GM12878 (cell line): ENCODE measurements around the gene PRR29. TPM values are rescaled to one million over a fixed set of nuclear protein-coding genes. Genes with fewer than 3 reads are reported as not detected.

Source experiments
- ATAC-seq: fragments of 200-7000 bp; cut with Tn5 transposase; 3 replicates; pipeline ENCODE4 v1.9.1; 2020; ENCODE audit warnings: mild to moderate bottlenecking, moderate library complexity
- BruUV-seq: library from RNA; stranded (reverse); fragments of 400-500 nt; replicated peaks from 2 replicates; lab custom pipeline; 2021; lab: Mats Ljungman, UMichigan
- CTCF ChIA-PET: fragments of 300-600 bp; sonication (Branson Sonifier 250); formaldehyde crosslinking; extraction: SDS; loops from one replicate; lab custom pipeline; 2021; ENCODE audit warnings: inconsistent platforms; lab: Yijun Ruan, JAX
- POLR2A ChIA-PET: fragments of 350-600 bp; formaldehyde crosslinking; extraction: SDS; loops from one replicate; lab custom pipeline; 2021; ENCODE audit warnings: inconsistent platforms; lab: Charles Lee
- RAD21 ChIA-PET: fragments of 300-600 bp; sonication (Branson Sonifier 250); formaldehyde crosslinking; loops from one replicate; lab custom pipeline; 2023; ENCODE audit warnings: antibody characterized with exemption; ENCODE audit not compliant: unreplicated experiment; lab: Charles Lee
- SMC1A ChIA-PET: fragments of 300-600 bp; sonication (Branson Sonifier 250); formaldehyde crosslinking; loops from one replicate; lab custom pipeline; 2023; ENCODE audit not compliant: unreplicated experiment, uncharacterized antibody; lab: Charles Lee
- DNase-seq: peaks from one replicate; pipeline ENCODE4 v3.0.0-alpha.2; 2011; ENCODE audit warnings: low read depth, low spot score
- FAIRE-seq: peaks from 3 replicates; lab custom pipeline; 2011; peaks lifted over from hg19 to GRCh38; lab: Jason Lieb, UNC
- H2AFZ ChIP-seq: 2 replicates; pipeline ENCODE4 v1.6.0; 2011; ENCODE audit warnings: low read depth, low read length, control low read depth; ENCODE audit not compliant: control insufficient read depth
- H3K27ac ChIP-seq: 2 replicates; pipeline ENCODE4 v1.5.1; 2011; ENCODE audit warnings: control low read depth; ENCODE audit not compliant: control insufficient read depth, insufficient read depth
- H3K27me3 ChIP-seq, 2 experiments: replicated peaks in 1 of 2; 2 replicates each; pipeline versions ENCODE4 v1.6.0 to v1.6.1; 2011; ENCODE audit warnings: low read length in 1 of 2; ENCODE audit not compliant: control insufficient read depth in 2 of 2, insufficient read depth in 2 of 2
- H3K36me3 ChIP-seq, 2 experiments: 2 replicates each; pipeline ENCODE4 v1.5.1; 2011; ENCODE audit warnings: low read length in 1 of 2; ENCODE audit not compliant: control insufficient read depth in 2 of 2, insufficient read depth in 2 of 2
- H3K4me1 ChIP-seq: 2 replicates; pipeline ENCODE4 v1.6.1; 2011; ENCODE audit warnings: mild to moderate bottlenecking, low read length, moderate library complexity, mixed read lengths; ENCODE audit not compliant: control insufficient read depth, insufficient read depth
- H3K4me2 ChIP-seq: 2 replicates; pipeline ENCODE4 v1.6.0; 2011; ENCODE audit warnings: control low read depth; ENCODE audit not compliant: control insufficient read depth, insufficient read depth
- H3K4me3 ChIP-seq: fragments of 200-600 bp; sonication (generic); 2 replicates; pipeline ENCODE4 v1.5.1; 2016
- H3K79me2 ChIP-seq: 2 replicates; pipeline ENCODE4 v1.6.0; 2011; ENCODE audit warnings: low read length; ENCODE audit not compliant: control insufficient read depth, insufficient read depth
- H3K9ac ChIP-seq: 2 replicates; pipeline ENCODE4 v1.8.0; 2011; ENCODE audit warnings: low read length, control low read depth, mixed read lengths; ENCODE audit not compliant: control insufficient read depth, insufficient read depth
- H3K9me3 ChIP-seq: replicated peaks from 3 replicates; pipeline ENCODE4 v1.5.1; 2011; ENCODE audit warnings: mild to moderate bottlenecking, low read length; ENCODE audit not compliant: control insufficient read depth, insufficient read depth
- H4K20me1 ChIP-seq: 2 replicates; pipeline ENCODE4 v1.6.0; 2011; ENCODE audit not compliant: control insufficient read depth, insufficient read depth
- SIN3A ChIP-seq: IDR thresholded peaks from 2 replicates; pipeline ENCODE4 v1.6.1; 2012; ENCODE audit warnings: low read depth, low read length, improper control_type of control experiment
- TCF3 ChIP-seq: IDR thresholded peaks from 2 replicates; pipeline ENCODE4 v1.6.1; 2012; ENCODE audit warnings: low read depth, mild to moderate bottlenecking, low read length, borderline replicate concordance; ENCODE audit not compliant: insufficient read depth
- ZNF207 ChIP-seq: fragments of 450-650 bp; IDR thresholded peaks from 2 replicates; pipeline ENCODE4 v1.6.1; 2014; ENCODE audit warnings: antibody characterized with exemption, mild to moderate bottlenecking, borderline replicate concordance
- WGBS: methylation state at CpG from one replicate; pipeline ENCODE4 v1.1.6; 2016; ENCODE audit warnings: low lambda C conversion rate; ENCODE audit not compliant: insufficient replicate concordance, insufficient coverage; ENCODE audit errors: missing lambda C conversion rate; 5-methylcytosine and 5-hydroxymethylcytosine counted together
- in situ Hi-C: fragments of 300-500 bp; cut with MboI; formaldehyde crosslinking; loops from 9 replicates; pipeline ENCODE4 v1.14.3; 2018; ENCODE audit warnings: mixed read lengths
- intact Hi-C: fragments of 100-400 bp; cut with micrococcal nuclease; formaldehyde crosslinking; loops from one replicate; pipeline ENCODE4 v1.14.2; 2022; ENCODE audit not compliant: unreplicated experiment
- polyA plus RNA-seq, 11 experiments: library from polyadenylated mRNA; depleted of rRNA in 4 of 11; unstranded in 6 of 11; stranded (reverse) in 5 of 11; fragments of >200 nt; fragmentation: Nextera tagmentation in 4 of 11; fragmentation: Illumina TruSeq in 1 of 11; extraction: Ambion mirVana in 4 of 11; extraction: Trizol in 1 of 11; gene quantifications; 1 replicate in 1 of 11; 2 replicates in 10 of 11; pipeline versions ENCODE4 v1.2.1 to v1.2.3, GENCODE V29; 2011 to 2016; ENCODE audit warnings: inconsistent platforms in 2 of 11, missing spikeins in 2 of 11, low read depth in 1 of 11
- total RNA-seq, 4 experiments: library from RNA; depleted of rRNA in 3 of 4; stranded (reverse); fragments of >200 nt in 3 of 4; fragmentation: Illumina TruSeq in 1 of 4; extraction: Trizol in 1 of 4; gene quantifications; 2 replicates each; pipeline versions ENCODE4 v1.2.1 to v1.2.3, GENCODE V29; 2013 to 2021

PRR29 gene
- total and polyA plus RNA-seq, 10 of the 15 experiments (the other 5 are each of a cell fraction or from before 2014, with no cell fraction given), result 0.01 to 2.4 (median 0.18) TPM; not detected in 3

DNA sequence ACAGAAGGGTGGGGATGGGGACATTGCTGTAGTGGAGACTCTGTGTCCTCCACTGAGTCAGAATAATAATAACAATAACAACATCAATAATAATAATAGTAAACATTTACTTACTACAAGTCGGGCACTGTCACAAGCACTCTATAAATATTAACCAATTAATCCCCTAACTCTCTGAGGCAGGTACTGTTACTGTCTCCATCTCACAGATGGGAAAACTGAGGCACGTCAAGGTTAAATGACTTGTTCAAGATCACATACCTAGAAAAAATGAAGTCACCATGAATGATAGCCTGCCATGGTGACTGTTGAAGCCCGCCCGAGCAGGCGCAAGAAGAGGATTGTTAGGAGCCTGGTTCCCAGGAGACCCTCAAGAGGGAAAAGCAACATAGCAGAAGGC lies 10.2 kb downstream of the PRR29 start (continued):
- no peak for TF ChIP-seq TCF3

DNA sequence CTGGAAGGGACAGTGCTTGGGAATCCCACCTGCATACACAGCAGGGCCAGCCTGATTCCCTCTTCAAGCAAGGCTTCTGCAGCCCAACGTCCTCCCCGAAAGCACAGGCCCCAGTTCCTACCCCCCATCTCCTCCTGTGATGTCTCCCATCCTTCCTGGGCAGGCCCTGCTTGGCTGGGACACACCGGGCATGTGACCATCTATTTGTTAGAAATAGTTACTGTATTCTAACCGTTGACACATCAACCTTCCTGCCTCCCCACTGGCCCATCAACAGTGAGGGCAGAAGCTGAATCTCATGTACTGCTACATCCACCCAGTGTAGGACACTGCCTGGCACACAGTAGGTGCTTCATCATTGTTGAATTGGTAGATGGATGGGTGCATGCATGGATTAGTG lies 10.7 kb downstream of the PRR29 start:
- ChIA-PET POLR2A (interaction anchor here (0.5 kb wide), 1 partner anchor 95 kb away, joined by 3 read pairs; no protein-coding TSS in a partner anchor), CTCF (interaction anchor here (1.0 to 1.7 kb wide), 4 partner anchors 16 to 125 kb away, joined by 3 to 6 read pairs (median 4); no protein-coding TSS in a partner anchor), SMC1A (no interaction called here), RAD21 (interaction anchor here (0.8 kb wide), 1 partner anchor 23 kb away, joined by 3 read pairs; no protein-coding TSS in a partner anchor)
- 84% methylated on average over 4 of the region's 4 CpGs for WGBS
- H3K36me3 ChIP-seq, result peaks cover 8 to 11% of the 10 kb centered on the region in 2 experiments; a peak in 3 of 4 replicates
- H3K79me2 ChIP-seq, result peaks cover 17% of the 10 kb centered on the region
- DNase-seq (no peak), ATAC-seq (no peak), FAIRE-seq (no peak)
- in situ Hi-C loops, result no loop called here
- no peak overlapping the region for H3K9ac ChIP-seq
- no peak for TF ChIP-seq ZNF207
- no peak for TF ChIP-seq SIN3A
- H3K4me3 ChIP-seq, result no peak overlapping the region
- no peak overlapping the region for H3K4me2 ChIP-seq
- H4K20me1 ChIP-seq, result no peaks in the 10 kb centered on the region
- H3K4me1 ChIP-seq, result no peaks in the 10 kb centered on the region
- no peak overlapping the region for H3K27ac ChIP-seq
- no peak overlapping the region for H2AFZ ChIP-seq
- no peaks in the 10 kb centered on the region for H3K27me3 ChIP-seq
- BruUV-seq, result no TSS peak
- intact Hi-C loops, result no loop called here
- no peaks in the 10 kb centered on the region; the same call in 2 of the 3 replicates for H3K9me3 ChIP-seq
